ENCODE data around the gene ZNHIT1. TPM values are rescaled to one million over a fixed set of nuclear protein-coding genes. Genes with fewer than 3 reads are reported as not detected.
A peak's percentile ranks its signal among the peaks of the same experiment; 100 is the strongest.

The ZNHIT1 gene
- total and polyA plus RNA-seq, 8 donors, result 25.7 to 92.3 (median 35.5) TPM

DNA sequence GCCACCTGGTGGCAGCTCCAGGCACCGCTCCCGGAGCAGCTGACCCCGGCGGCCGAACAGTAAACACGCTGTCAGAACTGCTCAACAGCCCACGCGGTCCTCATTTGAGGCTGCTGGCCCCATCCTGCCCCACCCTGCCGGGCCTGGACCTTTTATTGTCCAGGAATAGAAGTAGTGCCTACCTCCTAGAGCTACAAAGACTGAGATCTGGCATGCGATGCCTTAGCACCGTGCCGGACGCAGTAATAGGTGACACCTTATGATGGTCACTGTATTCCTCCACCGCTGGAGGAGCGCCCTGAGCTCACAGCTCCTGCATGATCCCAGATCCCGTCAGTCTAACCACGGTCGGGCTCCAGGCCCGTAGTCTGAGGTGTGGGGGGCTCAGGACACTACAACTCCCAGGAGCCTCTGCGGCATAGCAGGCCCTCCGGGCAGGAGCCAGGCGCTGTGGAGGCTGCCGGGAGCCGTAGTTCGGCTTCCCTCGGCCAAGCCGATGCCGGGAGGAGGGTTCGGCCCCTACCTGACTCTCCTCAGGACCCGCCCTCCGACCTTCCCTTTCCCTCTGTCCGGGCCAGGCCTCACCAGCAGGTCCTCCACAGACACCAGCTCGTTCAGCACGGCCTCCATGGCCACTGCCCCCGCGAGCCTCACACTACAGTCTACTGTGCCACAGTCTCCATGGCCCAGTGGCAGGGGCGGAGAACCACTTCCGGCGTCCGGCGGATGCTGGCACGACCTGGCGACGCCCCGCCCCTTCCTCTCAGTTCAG is 26.6 kb downstream of the ZNHIT1 start, which contains the start of gene FIS1:
Gene FIS1, minus strand, starts transcription at position 707 of the 772 bp plus-strand sequence. Its CDS starts 77 bp downstream, at position 630.
- no peaks in the 10 kb centered on the region for H3K27me3 ChIP-seq
- peaks cover 0 to 3% (median 0%) of the 10 kb centered on the region in 3 donors for H3K36me3 ChIP-seq
- WGBS, 2 donors, result 0% methylated on average over 34 to 45 of the region's 45 CpGs
- DNase-seq (peak; percentile 92 to 98 (median 94)), ATAC-seq (peak; percentile 95 to 99 (median 96)), FAIRE-seq (no peak)
- peak within 1 kb of the TSS; percentile 75 to 94 (median 79) for H3K4me3 ChIP-seq
- intact Hi-C loops (cut with DNase I), result no loop called here
- peak within 1 kb of the TSS; percentile 69 to 98 (median 90) for H3K27ac ChIP-seq
- peaks cover 0 to 14% (median 9%) of the 10 kb centered on the region in 3 donors for H3K4me1 ChIP-seq
- TF ChIP-seq, protein P1, sequence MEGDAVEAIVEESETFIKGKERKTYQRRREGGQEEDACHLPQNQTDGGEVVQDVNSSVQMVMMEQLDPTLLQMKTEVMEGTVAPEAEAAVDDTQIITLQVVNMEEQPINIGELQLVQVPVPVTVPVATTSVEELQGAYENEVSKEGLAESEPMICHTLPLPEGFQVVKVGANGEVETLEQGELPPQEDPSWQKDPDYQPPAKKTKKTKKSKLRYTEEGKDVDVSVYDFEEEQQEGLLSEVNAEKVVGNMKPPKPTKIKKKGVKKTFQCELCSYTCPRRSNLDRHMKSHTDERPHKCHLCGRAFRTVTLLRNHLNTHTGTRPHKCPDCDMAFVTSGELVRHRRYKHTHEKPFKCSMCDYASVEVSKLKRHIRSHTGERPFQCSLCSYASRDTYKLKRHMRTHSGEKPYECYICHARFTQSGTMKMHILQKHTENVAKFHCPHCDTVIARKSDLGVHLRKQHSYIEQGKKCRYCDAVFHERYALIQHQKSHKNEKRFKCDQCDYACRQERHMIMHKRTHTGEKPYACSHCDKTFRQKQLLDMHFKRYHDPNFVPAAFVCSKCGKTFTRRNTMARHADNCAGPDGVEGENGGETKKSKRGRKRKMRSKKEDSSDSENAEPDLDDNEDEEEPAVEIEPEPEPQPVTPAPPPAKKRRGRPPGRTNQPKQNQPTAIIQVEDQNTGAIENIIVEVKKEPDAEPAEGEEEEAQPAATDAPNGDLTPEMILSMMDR (IDR thresholded peaks at IDR 0.05), result peak; percentile 75 to 93 (median 84)
- no peaks in the 10 kb centered on the region for H3K9me3 ChIP-seq

- intact Hi-C loops (cut with DNase I), result no loop called here
- DNase-seq (peak in 1 of 6 donors; percentile 45), ATAC-seq (no peak), FAIRE-seq (no peak)
- Histone ChIP-seq H3K4me1 (peaks cover 0 to 16% (median 9%) of the 10 kb centered on the region in 3 donors), H3K9me3 (no peaks in the 10 kb centered on the region), H3K4me3 (peak overlapping the region; percentile 75 to 94 (median 79)), H3K36me3 (no peaks in the 10 kb centered on the region), H3K27me3 (no peaks in the 10 kb centered on the region), H3K27ac (peak overlapping the region; percentile 69 to 98 (median 90))
- WGBS, 2 donors, result 23 to 26% methylated on average over 31 to 32 of the region's 32 CpGs
- TF ChIP-seq, protein P1 (IDR thresholded peaks at IDR 0.05), result no peak
Measured at GRCh38 chr7:101245147-101245668, 27.2 kb downstream of the ZNHIT1 start.

- WGBS, 2 donors, result 96 to 97% methylated on average over 5 of the region's 5 CpGs
- FAIRE-seq, result no peak
Measured at GRCh38 chr7:101248276-101248675, 30.3 kb downstream of the ZNHIT1 start.

DNA sequence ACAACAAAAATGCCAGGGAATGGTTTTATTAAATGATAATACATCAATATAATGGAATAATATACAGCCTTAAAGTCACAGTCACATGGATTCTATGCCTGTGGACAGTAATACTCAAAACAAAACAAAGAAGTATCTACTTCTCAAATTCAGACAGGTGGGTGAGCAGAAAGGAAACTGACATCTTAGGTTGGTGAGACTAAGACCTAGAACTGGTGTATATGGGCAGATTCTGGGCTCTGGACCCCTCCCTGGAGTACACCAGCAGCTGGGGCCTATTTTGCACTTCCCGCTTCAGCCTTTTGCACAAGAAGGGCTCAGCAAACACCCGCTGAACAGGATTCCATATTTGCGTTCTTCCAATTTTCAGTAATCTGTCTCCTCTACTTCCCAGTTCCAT is 32.4 kb downstream of the ZNHIT1 start:
- Histone ChIP-seq H3K36me3 (no peaks in the 10 kb centered on the region), H3K4me3 (no peak overlapping the region), H3K27me3 (no peaks in the 10 kb centered on the region), H3K9me3 (no peaks in the 10 kb centered on the region), H3K27ac (no peak overlapping the region), H3K4me1 (peaks cover 0 to 17% (median 8%) of the 10 kb centered on the region in 3 donors)
- no peak for ATAC-seq
- no peak for FAIRE-seq
- no peak for DNase-seq
- intact Hi-C loops (cut with DNase I), result no loop called here
- TF ChIP-seq, protein P1 (IDR thresholded peaks at IDR 0.05), result no peak
- WGBS, 2 donors, result 92 to 94% methylated on average over 3 of the region's 3 CpGs

More at GRCh38 chr7:101248276-101248675, 30.3 kb downstream of the ZNHIT1 start:
- peaks cover 0 to 26% (median 9%) of the 10 kb centered on the region in 3 donors for H3K4me1 ChIP-seq
- no peaks in the 10 kb centered on the region for H3K27me3 ChIP-seq
- H3K36me3 ChIP-seq, result no peaks in the 10 kb centered on the region
- ATAC-seq (no peak), DNase-seq (no peak)
- intact Hi-C loops (cut with DNase I), result no loop called here
- TF ChIP-seq, protein P1 (IDR thresholded peaks at IDR 0.05), result no peak
- H3K27ac ChIP-seq, result no peak overlapping the region
- no peak overlapping the region for H3K4me3 ChIP-seq
- H3K9me3 ChIP-seq, result no peaks in the 10 kb centered on the region

Measured in pancreas (tissue), 10 donors.